Right lobe of liver (tissue), 4 donors: ENCODE data around the gene GXYLT2.

Source experiments
- CTCF ChIP-seq, 4 donors: fragments of 200-600 bp in 3 of 4; fragments of 450-650 bp in 1 of 4; IDR thresholded peaks; one replicate each; pipeline versions ENCODE4 v1.5.1 to v1.8.0; 2016 to 2022; ENCODE audit warnings: antibody characterized with exemption in 4 of 4, mild to moderate bottlenecking in 2 of 4
- POLR2A ChIP-seq: fragments of 450-650 bp; IDR thresholded peaks from one replicate; pipeline ENCODE4 v1.6.1; 2017; ENCODE audit warnings: antibody characterized with exemption, mild to moderate bottlenecking
- donor health status: DM: no; HTN: no; CAD: no.
- donor health status: DM: no; HTN: no; CAD: no.
- donor health status: DM: no; HTN: yes; CAD: no.

- TF ChIP-seq CTCF (IDR thresholded peaks at IDR 0.05) (no peak), POLR2A (no peak)
Observed at GRCh38 chr3:72942427-72942826, 54.6 kb downstream of the GXYLT2 start.
